Measurements from ENCODE around the gene RNF114. TPM values are rescaled to one million over a fixed set of nuclear protein-coding genes. Genes with fewer than 3 reads are reported as not detected.
"Not testable (repeated sequence)": the region's sequence is repeated elsewhere in the genome, so short reads cannot be mapped to it uniquely, and the experiment has no call there.

The RNF114 gene
- total RNA-seq, 2 donors from 2014 or later: 101 to 109 TPM

GRCh38 chr20:49995586-49995985 lies 59.4 kb downstream of the RNF114 start:
- no peak for DNase-seq
- Histone ChIP-seq H3K9ac (ENCODE audit: low read depth in 2 of 2, low read length in 2 of 2) (no peak overlapping the region), H3K27ac (no peak overlapping the region), H3K36me3 (no peaks in the 10 kb centered on the region), H3K27me3 (no peaks in the 10 kb centered on the region), H3K4me1 (no peaks in the 10 kb centered on the region), H3K4me3 (no peak overlapping the region), H3K9me3 (no peaks in the 10 kb centered on the region)
- intact Hi-C loops (cut with DNase I): no loop called here
- TF ChIP-seq, protein P1, sequence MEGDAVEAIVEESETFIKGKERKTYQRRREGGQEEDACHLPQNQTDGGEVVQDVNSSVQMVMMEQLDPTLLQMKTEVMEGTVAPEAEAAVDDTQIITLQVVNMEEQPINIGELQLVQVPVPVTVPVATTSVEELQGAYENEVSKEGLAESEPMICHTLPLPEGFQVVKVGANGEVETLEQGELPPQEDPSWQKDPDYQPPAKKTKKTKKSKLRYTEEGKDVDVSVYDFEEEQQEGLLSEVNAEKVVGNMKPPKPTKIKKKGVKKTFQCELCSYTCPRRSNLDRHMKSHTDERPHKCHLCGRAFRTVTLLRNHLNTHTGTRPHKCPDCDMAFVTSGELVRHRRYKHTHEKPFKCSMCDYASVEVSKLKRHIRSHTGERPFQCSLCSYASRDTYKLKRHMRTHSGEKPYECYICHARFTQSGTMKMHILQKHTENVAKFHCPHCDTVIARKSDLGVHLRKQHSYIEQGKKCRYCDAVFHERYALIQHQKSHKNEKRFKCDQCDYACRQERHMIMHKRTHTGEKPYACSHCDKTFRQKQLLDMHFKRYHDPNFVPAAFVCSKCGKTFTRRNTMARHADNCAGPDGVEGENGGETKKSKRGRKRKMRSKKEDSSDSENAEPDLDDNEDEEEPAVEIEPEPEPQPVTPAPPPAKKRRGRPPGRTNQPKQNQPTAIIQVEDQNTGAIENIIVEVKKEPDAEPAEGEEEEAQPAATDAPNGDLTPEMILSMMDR (IDR thresholded peaks at IDR 0.05): no peak

DNA sequence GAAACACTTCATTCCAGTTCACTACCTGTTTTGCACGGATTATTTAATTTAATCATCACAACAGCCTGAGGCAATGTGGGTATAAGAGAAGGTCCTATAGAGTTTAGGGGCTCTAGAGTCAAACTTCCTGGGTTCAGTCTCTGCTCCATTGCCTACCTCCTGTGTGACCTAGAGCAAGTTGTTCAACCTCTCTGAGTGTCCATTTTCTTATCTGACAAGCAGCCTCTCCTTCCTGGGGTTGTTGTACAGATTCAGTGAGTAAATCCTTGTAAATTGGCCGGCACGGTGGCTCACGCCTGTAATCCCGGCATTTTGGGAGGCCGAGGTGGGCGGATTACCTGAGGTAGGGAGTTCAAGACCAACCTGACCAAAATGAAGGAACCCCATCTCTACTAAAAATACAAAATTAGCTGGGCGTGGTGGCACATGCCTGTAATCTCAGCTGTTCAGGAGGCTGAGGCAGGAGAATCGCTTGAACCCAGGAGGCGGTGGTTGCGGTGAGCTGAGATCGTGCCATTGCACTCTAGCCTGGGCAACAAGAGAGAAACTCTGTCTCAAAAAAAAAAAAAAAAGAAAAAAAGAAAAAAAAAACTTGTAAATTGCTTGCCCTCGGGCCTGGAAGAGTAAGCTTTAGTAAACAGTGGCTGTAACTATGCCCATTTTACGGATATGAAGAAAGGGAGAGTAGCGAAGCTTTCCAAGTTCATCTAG lies 62.4 kb downstream of the RNF114 start:
- H3K36me3 ChIP-seq; H3K4me1 ChIP-seq; intact Hi-C loops (cut with DNase I); H3K4me3 ChIP-seq; H3K27me3 ChIP-seq; H3K9me3 ChIP-seq; H3K27ac ChIP-seq; DNase-seq; H3K9ac ChIP-seq (ENCODE audit: low read depth in 2 of 2, low read length in 2 of 2): not testable (repeated sequence)

- Histone ChIP-seq H3K27ac (no peak overlapping the region), H3K9me3 (no peaks in the 10 kb centered on the region), H3K36me3 (no peaks in the 10 kb centered on the region), H3K4me1 (no peaks in the 10 kb centered on the region), H3K4me3 (no peak overlapping the region), H3K27me3 (no peaks in the 10 kb centered on the region), H3K9ac (ENCODE audit: low read depth in 2 of 2, low read length in 2 of 2) (no peak overlapping the region)
- TF ChIP-seq, protein P1 (IDR thresholded peaks at IDR 0.05): no peak
- intact Hi-C loops (cut with DNase I): no loop called here
- no peak for DNase-seq
Observed at GRCh38 chr20:49999329-49999728, 63.1 kb downstream of the RNF114 start.

DNA sequence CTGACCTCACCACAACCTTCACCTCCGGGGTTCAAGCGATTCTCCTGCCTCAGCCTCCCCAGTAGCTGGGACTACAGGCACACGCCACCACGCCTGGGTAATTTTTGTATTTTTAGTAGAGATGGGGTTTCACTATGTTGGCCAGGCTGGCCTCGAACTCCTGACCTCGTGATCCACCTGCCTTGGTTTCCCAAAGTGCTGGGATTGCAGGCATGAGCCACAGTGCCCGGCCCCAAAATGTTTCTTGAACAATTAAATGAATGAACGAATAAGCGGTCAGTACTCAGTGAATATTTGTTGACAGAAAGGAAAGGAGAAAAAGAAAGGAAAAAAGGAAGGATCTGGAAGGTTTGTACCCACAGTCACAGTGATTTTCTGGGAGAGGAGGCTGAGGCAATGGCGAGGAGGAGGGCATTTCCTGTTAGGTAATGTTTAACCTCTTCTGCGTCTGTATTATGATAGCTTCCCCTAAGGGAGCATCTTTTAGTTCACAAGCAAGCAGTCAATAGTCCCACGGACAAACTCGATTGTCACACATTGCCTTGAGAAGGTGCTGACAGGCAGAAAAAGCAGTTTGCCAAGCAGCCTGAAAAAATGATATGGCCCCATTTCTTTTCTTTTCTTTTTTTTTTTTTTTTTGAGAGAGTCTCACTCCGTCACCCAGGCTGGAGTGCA lies 64.5 kb downstream of the RNF114 start:
- H3K9me3 ChIP-seq; H3K9ac ChIP-seq (ENCODE audit: low read depth in 2 of 2, low read length in 2 of 2); H3K27ac ChIP-seq; DNase-seq; H3K27me3 ChIP-seq; intact Hi-C loops (cut with DNase I); H3K4me3 ChIP-seq; H3K36me3 ChIP-seq; H3K4me1 ChIP-seq: not testable (repeated sequence)

DNA sequence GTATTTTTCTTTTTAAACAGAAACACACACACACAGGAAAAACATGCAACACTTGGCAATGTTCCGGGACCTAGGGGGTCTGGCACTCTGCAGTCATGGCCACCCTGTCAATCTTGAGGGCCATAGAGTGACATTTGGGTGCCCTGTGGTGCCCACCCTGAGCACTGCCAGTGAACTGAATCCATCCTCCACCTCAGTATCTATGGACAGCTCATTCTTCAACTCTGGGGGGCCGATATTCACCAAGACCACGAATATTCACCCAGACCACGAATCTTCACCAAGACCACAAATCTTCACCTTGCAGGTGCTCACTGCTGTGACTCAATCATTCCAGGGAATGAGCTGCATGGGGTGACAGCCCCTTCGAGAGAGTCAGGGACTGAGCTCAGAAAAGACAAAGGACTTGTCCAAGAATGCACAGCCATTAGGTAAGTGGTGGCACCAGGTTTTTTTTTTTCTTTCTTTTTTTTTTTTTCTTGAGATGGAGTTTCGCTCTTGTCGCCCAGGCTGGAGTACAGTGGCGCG lies 65.7 kb downstream of the RNF114 start:
- DNase-seq: no peak
- Histone ChIP-seq H3K9ac (ENCODE audit: low read depth in 2 of 2, low read length in 2 of 2) (no peak overlapping the region), H3K27me3 (no peaks in the 10 kb centered on the region), H3K4me1 (no peaks in the 10 kb centered on the region), H3K4me3 (no peak overlapping the region), H3K27ac (no peak overlapping the region), H3K9me3 (no peaks in the 10 kb centered on the region), H3K36me3 (no peaks in the 10 kb centered on the region)
- intact Hi-C loops (cut with DNase I): no loop called here
- TF ChIP-seq, protein P1 (IDR thresholded peaks at IDR 0.05): no peak

DNA sequence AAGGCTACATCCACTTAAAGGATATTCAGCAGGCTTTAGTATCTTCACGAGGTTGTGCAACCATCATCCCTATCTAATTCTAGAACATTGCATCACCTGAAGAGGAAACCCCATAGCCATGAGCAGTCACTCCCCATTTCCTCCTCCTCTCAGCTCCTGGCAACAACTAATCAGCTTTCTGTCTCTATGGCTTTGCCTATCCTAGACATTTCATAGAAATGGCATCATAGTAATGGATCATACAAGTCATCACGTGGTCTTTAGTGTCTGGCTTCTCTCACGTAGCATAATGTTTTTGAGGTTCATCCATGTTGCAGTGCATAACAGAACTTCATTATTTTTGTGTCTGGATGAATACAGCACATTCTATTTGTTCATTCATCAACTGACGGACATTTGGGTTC lies 67.1 kb downstream of the RNF114 start:
- TF ChIP-seq, protein P1 (IDR thresholded peaks at IDR 0.05): no peak
- H3K27me3 ChIP-seq: no peaks in the 10 kb centered on the region
- H3K9me3 ChIP-seq: no peaks in the 10 kb centered on the region
- no peak for DNase-seq
- H3K4me3 ChIP-seq: no peak overlapping the region
- no peak overlapping the region for H3K27ac ChIP-seq
- no peak overlapping the region for H3K9ac ChIP-seq (ENCODE audit: low read depth in 2 of 2, low read length in 2 of 2)
- H3K4me1 ChIP-seq: no peaks in the 10 kb centered on the region
- H3K36me3 ChIP-seq: no peaks in the 10 kb centered on the region
- intact Hi-C loops (cut with DNase I): no loop called here

Other genes starting within 250 kb of the RNF114 start
- 10 to 100 TPM; 34.5 to 56.2 TPM for gene B4GALT5, start 222.5 kb upstream of the RNF114 start, total RNA-seq
- 10 to 100 TPM in 1 of 2 donors, 1 to 10 TPM in 1; 6.0 to 11.1 TPM for gene SLC9A8, start 123.6 kb upstream of the RNF114 start, total RNA-seq
- gene SPATA2, start 20.9 kb upstream of the RNF114 start, total RNA-seq: 10 to 100 TPM; 17.4 to 18.1 TPM
- gene SNAI1, start 46.6 kb downstream of the RNF114 start, total RNA-seq: 1 to 10 TPM in 1 of 2 donors, under 1 TPM in 1; 0.59 to 4.5 TPM
- gene UBE2V1, start 176.8 kb downstream of the RNF114 start, total RNA-seq: 10 to 100 TPM; 77.1 to 83.5 TPM
- 10 to 100 TPM; 23.1 to 29.1 TPM for gene PEDS1, start 217.3 kb downstream of the RNF114 start, total RNA-seq

Data from colonic mucosa (tissue), 4 donors.